ACC112 (cell line): ENCODE measurements around the gene MLLT6.

Experiments
- H2AFZ ChIP-seq: fragments of 200-600 bp; sonication (generic); one replicate; pipeline ENCODE4 v1.6.0; 2017; ENCODE audit warnings: antibody characterized with exemption, low read length; ENCODE audit not compliant: unreplicated experiment
- H3K27ac ChIP-seq: fragments of 200-600 bp; sonication (generic); 2 replicates; pipeline ENCODE4 v1.5.1; 2014; ENCODE audit warnings: low read depth, mild to moderate bottlenecking, antibody characterized with exemption, low read length, moderate library complexity
- H3K27me3 ChIP-seq: fragments of 200-600 bp; sonication (generic); 2 replicates; pipeline ENCODE4 v1.6.1; 2014; ENCODE audit warnings: mild to moderate bottlenecking, antibody characterized with exemption, low read length, moderate library complexity, mixed read lengths; ENCODE audit not compliant: insufficient read depth
- H3K36me3 ChIP-seq: fragments of 200-600 bp; sonication (generic); 2 replicates; pipeline ENCODE4 v1.6.1; 2016; ENCODE audit warnings: mild to moderate bottlenecking, antibody characterized with exemption, low read length, moderate library complexity, mixed read lengths; ENCODE audit not compliant: insufficient read depth
- H3K4me1 ChIP-seq: fragments of 200-600 bp; sonication (generic); one replicate; pipeline ENCODE4 v1.6.1; 2016; ENCODE audit warnings: low read length, mixed read lengths; ENCODE audit not compliant: insufficient read depth, unreplicated experiment, control insufficient read depth
- H3K4me3 ChIP-seq: fragments of 200-600 bp; sonication (generic); 2 replicates; pipeline ENCODE4 v1.5.1; 2014; ENCODE audit warnings: mild to moderate bottlenecking, low read depth, low read length
- H3K79me2 ChIP-seq: fragments of 200-600 bp; sonication (generic); one replicate; pipeline ENCODE4 v1.6.0; 2016; ENCODE audit warnings: low read length; ENCODE audit not compliant: control insufficient read depth, unreplicated experiment, insufficient read depth

The MLLT6 gene

GRCh38 chr17:38752308-38753070 lies 47.4 kb downstream of the MLLT6 start, which contains the start of gene PSMB3:
TSS of gene PSMB3 (plus strand) at chr17:38752741. CDS start at chr17:38752827, 86 bp downstream.
- peak within 1 kb of the TSS; percentile 62 for H3K27ac ChIP-seq
- peaks cover 31% of the 10 kb centered on the region for H3K79me2 ChIP-seq
- H3K36me3 ChIP-seq = peaks cover 12% of the 10 kb centered on the region
- peaks cover 16% of the 10 kb centered on the region for H3K4me1 ChIP-seq
- H3K4me3 ChIP-seq = peak within 1 kb of the TSS; percentile 87
- no peaks in the 10 kb centered on the region for H3K27me3 ChIP-seq
- H2AFZ ChIP-seq = peak within 1 kb of the TSS; percentile 76

- peak overlapping the region; percentile 57 for H3K27ac ChIP-seq
- peak overlapping the region; percentile 87 for H3K4me3 ChIP-seq
- peak overlapping the region; percentile 32 for H2AFZ ChIP-seq
- peaks cover 12% of the 10 kb centered on the region for H3K36me3 ChIP-seq
- H3K27me3 ChIP-seq = no peaks in the 10 kb centered on the region
- H3K79me2 ChIP-seq = peaks cover 26% of the 10 kb centered on the region
- peaks cover 16% of the 10 kb centered on the region for H3K4me1 ChIP-seq
Measured at GRCh38 chr17:38753071-38753506, 48.0 kb downstream of the MLLT6 start.

- H3K4me3 ChIP-seq = no peak overlapping the region
- no peaks in the 10 kb centered on the region for H3K79me2 ChIP-seq
- H3K36me3 ChIP-seq = peaks cover 20% of the 10 kb centered on the region
- no peaks in the 10 kb centered on the region for H3K27me3 ChIP-seq
- H2AFZ ChIP-seq = no peak overlapping the region
- H3K27ac ChIP-seq = no peak overlapping the region
- H3K4me1 ChIP-seq = no peaks in the 10 kb centered on the region
Measured at GRCh38 chr17:38761612-38762011, 56.5 kb downstream of the MLLT6 start.

GRCh38 chr17:38762231-38762630 lies 57.2 kb downstream of the MLLT6 start:
- no peak overlapping the region for H2AFZ ChIP-seq
- H3K27ac ChIP-seq = no peak overlapping the region
- H3K79me2 ChIP-seq = no peaks in the 10 kb centered on the region
- H3K27me3 ChIP-seq = no peaks in the 10 kb centered on the region
- H3K36me3 ChIP-seq = peaks cover 20% of the 10 kb centered on the region
- H3K4me3 ChIP-seq = no peak overlapping the region
- no peaks in the 10 kb centered on the region for H3K4me1 ChIP-seq

GRCh38 chr17:38766341-38766740 lies 61.3 kb downstream of the MLLT6 start:
- H3K27me3 ChIP-seq = no peaks in the 10 kb centered on the region
- H3K27ac ChIP-seq = no peak overlapping the region
- no peak overlapping the region for H3K4me3 ChIP-seq
- no peak overlapping the region for H2AFZ ChIP-seq
- H3K4me1 ChIP-seq = no peaks in the 10 kb centered on the region
- H3K79me2 ChIP-seq = no peaks in the 10 kb centered on the region
- H3K36me3 ChIP-seq = peaks cover 15% of the 10 kb centered on the region; the same call in 1 of the 2 replicates

- Histone ChIP-seq H3K4me3 (no peak overlapping the region), H3K27ac (no peak overlapping the region), H3K79me2 (no peaks in the 10 kb centered on the region), H2AFZ (no peak overlapping the region), H3K27me3 (no peaks in the 10 kb centered on the region), H3K36me3 (peaks cover 28% of the 10 kb centered on the region), H3K4me1 (no peaks in the 10 kb centered on the region)
Measured at GRCh38 chr17:38768417-38768816, 63.3 kb downstream of the MLLT6 start.

GRCh38 chr17:38773258-38773657 lies 68.2 kb downstream of the MLLT6 start:
- no peak overlapping the region for H2AFZ ChIP-seq
- H3K4me3 ChIP-seq = no peak overlapping the region
- H3K36me3 ChIP-seq = peaks cover 24% of the 10 kb centered on the region
- no peaks in the 10 kb centered on the region for H3K27me3 ChIP-seq
- H3K79me2 ChIP-seq = no peaks in the 10 kb centered on the region
- no peak overlapping the region for H3K27ac ChIP-seq
- no peaks in the 10 kb centered on the region for H3K4me1 ChIP-seq

- Histone ChIP-seq H3K4me1 (no peaks in the 10 kb centered on the region), H3K36me3 (peaks cover 21% of the 10 kb centered on the region; the same call in 1 of the 2 replicates), H3K27ac (no peak overlapping the region)
Measured at GRCh38 chr17:38777641-38778250, 72.7 kb downstream of the MLLT6 start.

More at GRCh38 chr17:38777641-38778250, 72.7 kb downstream of the MLLT6 start:
- Histone ChIP-seq H3K4me3 (no peak overlapping the region), H3K27me3 (no peaks in the 10 kb centered on the region), H3K79me2 (no peaks in the 10 kb centered on the region), H2AFZ (no peak overlapping the region)
